PFSK-1 (cell line): Measurements from ENCODE around the gene ESYT2.

ENCODE experiments used
- FOXP2 ChIP-seq: optimal IDR thresholded peaks from 2 replicates; pipeline ENCODE3; 2011; ENCODE audit warnings: borderline replicate concordance, control low read depth, inconsistent platforms; ENCODE audit not compliant: insufficient read depth; ENCODE audit errors: extremely low read length, extremely low read depth
- POLR2AphosphoS5 ChIP-seq: IDR thresholded peaks from 2 replicates; pipeline ENCODE4 v1.6.1; 2012; ENCODE audit warnings: low read depth, mild to moderate bottlenecking, control low read depth, low read length, moderate library complexity
- SIN3A ChIP-seq: IDR thresholded peaks from 2 replicates; pipeline ENCODE4 v1.6.1; 2012; ENCODE audit warnings: mild to moderate bottlenecking, low read length, moderate library complexity, borderline replicate concordance; ENCODE audit not compliant: insufficient read depth
- TAF1 ChIP-seq: IDR thresholded peaks from 2 replicates; pipeline ENCODE4 v1.6.1; 2012; ENCODE audit warnings: low read length, control low read depth, borderline replicate concordance; ENCODE audit not compliant: insufficient read depth
- TF ChIP-seq, protein P1 (sequence below), 2 experiments: IDR thresholded peaks; 2 replicates each; pipeline versions ENCODE4 v1.6.1 to v1.8.0; 2011 to 2012; ENCODE audit warnings: low read depth in 2 of 2, low read length in 2 of 2, control low read depth in 1 of 2, inconsistent platforms in 1 of 2, mild to moderate bottlenecking in 1 of 2, moderate library complexity in 1 of 2; ENCODE audit not compliant: insufficient read depth in 1 of 2

- TF ChIP-seq SIN3A (no peak), POLR2AphosphoS5 (no peak), TAF1 (no peak), FOXP2 (no peak)
- TF ChIP-seq, protein P1, sequence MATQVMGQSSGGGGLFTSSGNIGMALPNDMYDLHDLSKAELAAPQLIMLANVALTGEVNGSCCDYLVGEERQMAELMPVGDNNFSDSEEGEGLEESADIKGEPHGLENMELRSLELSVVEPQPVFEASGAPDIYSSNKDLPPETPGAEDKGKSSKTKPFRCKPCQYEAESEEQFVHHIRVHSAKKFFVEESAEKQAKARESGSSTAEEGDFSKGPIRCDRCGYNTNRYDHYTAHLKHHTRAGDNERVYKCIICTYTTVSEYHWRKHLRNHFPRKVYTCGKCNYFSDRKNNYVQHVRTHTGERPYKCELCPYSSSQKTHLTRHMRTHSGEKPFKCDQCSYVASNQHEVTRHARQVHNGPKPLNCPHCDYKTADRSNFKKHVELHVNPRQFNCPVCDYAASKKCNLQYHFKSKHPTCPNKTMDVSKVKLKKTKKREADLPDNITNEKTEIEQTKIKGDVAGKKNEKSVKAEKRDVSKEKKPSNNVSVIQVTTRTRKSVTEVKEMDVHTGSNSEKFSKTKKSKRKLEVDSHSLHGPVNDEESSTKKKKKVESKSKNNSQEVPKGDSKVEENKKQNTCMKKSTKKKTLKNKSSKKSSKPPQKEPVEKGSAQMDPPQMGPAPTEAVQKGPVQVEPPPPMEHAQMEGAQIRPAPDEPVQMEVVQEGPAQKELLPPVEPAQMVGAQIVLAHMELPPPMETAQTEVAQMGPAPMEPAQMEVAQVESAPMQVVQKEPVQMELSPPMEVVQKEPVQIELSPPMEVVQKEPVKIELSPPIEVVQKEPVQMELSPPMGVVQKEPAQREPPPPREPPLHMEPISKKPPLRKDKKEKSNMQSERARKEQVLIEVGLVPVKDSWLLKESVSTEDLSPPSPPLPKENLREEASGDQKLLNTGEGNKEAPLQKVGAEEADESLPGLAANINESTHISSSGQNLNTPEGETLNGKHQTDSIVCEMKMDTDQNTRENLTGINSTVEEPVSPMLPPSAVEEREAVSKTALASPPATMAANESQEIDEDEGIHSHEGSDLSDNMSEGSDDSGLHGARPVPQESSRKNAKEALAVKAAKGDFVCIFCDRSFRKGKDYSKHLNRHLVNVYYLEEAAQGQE (IDR thresholded peaks at IDR 0.05; ENCODE audit: insufficient read depth in 1 of 2, low read depth in 2 of 2, low read length in 2 of 2), result no peak
These were observed 141.9 kb downstream of the ESYT2 start for GRCh38 chr7:158687406-158687805.
